HCT116 (cell line): ENCODE results near the gene CSNK2B. TPM values are rescaled to one million over a fixed set of nuclear protein-coding genes. Genes with fewer than 3 reads are reported as not detected.

Experiments
- microRNA-seq: library from miRNA; unstranded; fragments of <30 nt; microRNA quantifications from one replicate; pipeline ENCODE4, GENCODE V29; 2016; ENCODE audit warnings: borderline number of aligned reads
- total RNA-seq: library from RNA; stranded (reverse); gene quantifications from one replicate; pipeline ENCODE4 v1.2.1, GENCODE V29; 2021; ENCODE audit not compliant: unreplicated experiment

CSNK2B gene
- total RNA-seq, 1 experiment from 2014 or later, result 210 TPM

Small RNA genes lying within 50 kb of the gene (microRNA-seq; reads per million reads assigned to microRNA genes)
- gene MIR4646 (not detected), gene MIR6832 (not detected)

Other genes with a start within 250 kb of the CSNK2B start
- gene MICB, start 167.9 kb upstream of the CSNK2B start, total RNA-seq, result 21.7 TPM
- gene MCCD1, start 137.1 kb upstream of the CSNK2B start, total RNA-seq, result not detected
- gene DDX39B, start 124.1 kb upstream of the CSNK2B start, total RNA-seq, result 545 TPM
- 1.8 TPM for gene ATP6V1G2, start 119.5 kb upstream of the CSNK2B start, total RNA-seq
- gene NFKBIL1, start 118.5 kb upstream of the CSNK2B start, total RNA-seq, result 26.6 TPM
- gene LTA, start 93.8 kb upstream of the CSNK2B start, total RNA-seq, result 1.1 TPM
- 0.59 TPM for gene TNF, start 90.5 kb upstream of the CSNK2B start, total RNA-seq
- gene LTB, start 83.7 kb upstream of the CSNK2B start, total RNA-seq, result 0.64 TPM
- gene LST1, start 79.8 kb upstream of the CSNK2B start, total RNA-seq, result 0.69 TPM
- not detected for gene NCR3, start 73.1 kb upstream of the CSNK2B start, total RNA-seq
- not detected for gene AIF1, start 50.8 kb upstream of the CSNK2B start, total RNA-seq
- gene PRRC2A, start 45.4 kb upstream of the CSNK2B start, total RNA-seq, result 250 TPM
- gene BAG6, start 13.4 kb upstream of the CSNK2B start, total RNA-seq, result 368 TPM
- 2.2 TPM for gene APOM, start 10.2 kb upstream of the CSNK2B start, total RNA-seq
- gene C6orf47, start 5.3 kb upstream of the CSNK2B start, total RNA-seq, result 13.4 TPM
- 14.8 TPM for gene GPANK1, start 1.1 kb upstream of the CSNK2B start, total RNA-seq
- gene LY6G5B, start 3.9 kb downstream of the CSNK2B start, total RNA-seq, result 15.4 TPM
- 1.7 TPM for gene LY6G5C, start 15.0 kb downstream of the CSNK2B start, total RNA-seq
- gene ABHD16A, start 37.2 kb downstream of the CSNK2B start, total RNA-seq, result 32.4 TPM
- gene LY6G6F, start 40.8 kb downstream of the CSNK2B start, total RNA-seq, result not detected
- not detected for gene LY6G6D, start 49.3 kb downstream of the CSNK2B start, total RNA-seq
- gene LY6G6C, start 55.7 kb downstream of the CSNK2B start, total RNA-seq, result 0.54 TPM
- gene MPIG6B, start 57.3 kb downstream of the CSNK2B start, total RNA-seq, result 0.42 TPM
- 43.4 TPM for gene DDAH2, start 63.2 kb downstream of the CSNK2B start, total RNA-seq
- gene CLIC1, start 70.5 kb downstream of the CSNK2B start, total RNA-seq, result 432 TPM
- gene MSH5, start 73.9 kb downstream of the CSNK2B start, total RNA-seq, result 90.4 TPM
- 18.2 TPM for gene SAPCD1, start 96.6 kb downstream of the CSNK2B start, total RNA-seq
- gene VWA7, start 111.2 kb downstream of the CSNK2B start, total RNA-seq, result 14.6 TPM
- gene VARS1, start 129.7 kb downstream of the CSNK2B start, total RNA-seq, result 254 TPM
- 89.7 TPM for gene LSM2, start 140.9 kb downstream of the CSNK2B start, total RNA-seq
- gene HSPA1L, start 149.2 kb downstream of the CSNK2B start, total RNA-seq, result 0.12 TPM
- 5.0 TPM for gene HSPA1A, start 149.5 kb downstream of the CSNK2B start, total RNA-seq
- gene HSPA1B, start 161.7 kb downstream of the CSNK2B start, total RNA-seq, result 214 TPM
- 15.1 TPM for gene NEU1, start 196.7 kb downstream of the CSNK2B start, total RNA-seq
- 0.74 TPM for gene SLC44A4, start 212.9 kb downstream of the CSNK2B start, total RNA-seq
- gene EHMT2, start 231.6 kb downstream of the CSNK2B start, total RNA-seq, result 84.0 TPM
- gene ZBTB12, start 236.0 kb downstream of the CSNK2B start, total RNA-seq, result 10.3 TPM